GM04504 (cell line): ENCODE data around the gene C1R.
"Not testable (repeated sequence)": the region's sequence is repeated elsewhere in the genome, so short reads cannot be mapped to it uniquely, and the experiment has no call there.

ENCODE experiments used
- DNase-seq: peaks from one replicate; pipeline ENCODE4 v3.0.0-alpha.2; 2012; ENCODE audit warnings: low read depth

C1R gene

DNA sequence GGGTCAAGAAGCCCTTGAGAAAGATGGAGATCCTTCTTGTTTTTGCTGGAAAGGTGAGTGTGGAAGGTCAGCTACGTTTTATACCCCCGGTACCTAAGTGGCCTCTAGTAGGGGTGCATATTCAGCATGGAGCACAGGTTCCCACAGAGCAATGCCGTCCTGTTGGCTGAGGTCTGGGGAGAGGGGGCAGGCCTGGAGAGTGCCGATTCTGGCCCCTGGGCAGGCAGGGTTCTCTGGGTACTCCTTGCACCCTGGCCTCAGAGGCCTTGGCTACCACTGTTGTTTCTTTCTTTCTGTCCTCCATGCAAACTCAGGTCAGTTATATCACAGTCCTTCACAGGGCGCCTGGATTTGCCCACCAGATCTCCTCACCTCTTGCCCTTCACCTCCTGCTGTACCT lies 27.9 kb upstream of the C1R start:
- no peak for DNase-seq

DNA sequence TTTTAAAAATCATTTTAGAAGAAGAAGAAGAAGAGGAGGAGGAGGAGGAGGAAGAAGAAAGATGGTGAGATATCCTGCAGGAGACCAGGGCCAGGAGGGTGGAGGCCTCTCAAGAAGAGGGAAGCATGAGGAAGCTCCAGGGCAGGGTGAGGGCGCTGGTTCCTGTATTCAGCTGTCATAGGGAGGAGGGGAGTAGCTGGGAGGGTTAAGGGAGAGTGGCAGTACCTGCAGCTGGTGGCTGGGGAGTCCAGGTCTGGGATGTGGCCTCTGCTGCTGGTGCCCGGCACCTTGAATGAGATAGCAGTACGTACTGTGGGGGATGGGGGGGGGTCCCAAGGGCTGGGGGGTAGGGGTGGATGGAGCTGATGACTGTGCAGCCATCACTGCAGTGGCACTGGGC lies 26.6 kb upstream of the C1R start:
- no peak for DNase-seq

DNA sequence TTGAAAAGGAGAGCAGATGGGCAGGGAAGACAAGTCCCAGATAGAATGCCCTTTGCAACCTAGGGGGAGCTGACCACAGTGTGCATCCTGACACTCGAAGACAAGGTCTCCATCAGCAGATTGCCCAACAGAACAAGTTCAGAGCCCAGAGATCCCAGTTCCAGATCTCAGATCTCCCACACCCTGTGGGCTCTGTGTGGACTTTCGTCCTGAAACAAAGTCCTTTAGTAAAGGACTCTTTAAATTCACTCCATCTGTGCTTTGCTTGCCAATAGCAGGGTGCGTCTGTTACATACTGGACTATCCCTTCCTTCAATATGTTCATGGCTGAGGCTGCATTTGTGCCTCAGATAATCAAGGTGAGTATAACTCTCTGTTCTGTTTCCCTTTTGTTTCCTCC lies 25.4 kb upstream of the C1R start:
- no peak for DNase-seq

DNA sequence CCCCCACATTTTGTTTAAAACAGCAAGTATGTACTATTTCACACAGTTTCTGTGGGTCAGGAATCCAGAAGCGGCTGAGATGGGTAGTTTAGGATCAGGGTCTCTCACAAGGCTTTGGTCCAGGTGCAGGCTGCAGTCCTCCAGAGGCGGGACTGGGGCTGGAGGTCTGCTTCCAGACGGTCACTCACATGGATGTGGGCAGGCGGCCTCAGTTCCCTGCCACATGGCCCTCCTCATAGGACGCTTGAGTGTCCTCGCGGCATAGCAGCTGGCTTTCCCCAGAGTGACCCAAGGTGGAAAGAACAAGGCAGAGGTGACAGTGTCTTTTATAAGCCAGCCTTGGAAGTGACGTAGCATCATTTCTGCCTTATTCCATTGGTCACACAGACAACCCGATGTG lies 24.7 kb upstream of the C1R start:
- DNase-seq: no peak

DNA sequence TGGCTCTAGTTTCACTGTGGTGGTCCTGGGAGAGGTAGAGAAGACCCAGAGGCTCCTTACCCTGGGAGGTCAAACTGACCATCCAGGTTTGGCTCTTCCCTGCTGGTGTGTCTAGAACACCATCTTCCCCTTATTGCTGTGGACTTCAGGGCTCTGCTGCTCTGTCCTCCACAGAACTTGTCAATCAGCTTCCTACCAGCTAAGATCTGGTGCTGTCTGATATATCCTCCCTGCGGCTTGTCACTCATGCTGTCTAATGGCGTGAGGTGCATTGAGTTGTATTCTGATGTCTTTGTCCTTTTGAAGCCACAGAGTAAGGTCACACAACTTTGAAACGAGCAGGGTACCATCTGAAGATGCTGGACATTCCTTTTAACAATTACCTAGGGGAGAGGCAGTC lies 24.0 kb upstream of the C1R start:
- DNase-seq: no peak

DNA sequence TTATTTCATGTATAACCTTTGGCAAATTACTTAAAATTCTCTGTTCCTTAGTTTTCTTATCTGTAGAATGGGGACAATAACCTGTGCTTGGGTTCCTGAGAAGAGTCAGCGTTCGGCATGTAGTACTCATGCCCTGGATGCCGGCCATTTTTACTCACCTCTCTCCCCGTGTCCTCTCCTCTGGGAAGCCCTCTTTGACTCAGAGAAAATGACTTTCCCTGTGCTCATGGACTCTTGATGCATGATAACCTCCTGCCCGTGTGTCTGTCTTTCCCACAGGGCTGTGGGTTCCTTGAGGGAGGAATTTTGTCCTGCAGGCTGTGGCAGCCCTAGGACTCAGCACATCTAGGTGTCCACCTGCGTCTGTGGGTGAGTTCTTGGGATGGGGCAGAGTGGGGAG lies 22.6 kb upstream of the C1R start:
- no peak for DNase-seq

DNA sequence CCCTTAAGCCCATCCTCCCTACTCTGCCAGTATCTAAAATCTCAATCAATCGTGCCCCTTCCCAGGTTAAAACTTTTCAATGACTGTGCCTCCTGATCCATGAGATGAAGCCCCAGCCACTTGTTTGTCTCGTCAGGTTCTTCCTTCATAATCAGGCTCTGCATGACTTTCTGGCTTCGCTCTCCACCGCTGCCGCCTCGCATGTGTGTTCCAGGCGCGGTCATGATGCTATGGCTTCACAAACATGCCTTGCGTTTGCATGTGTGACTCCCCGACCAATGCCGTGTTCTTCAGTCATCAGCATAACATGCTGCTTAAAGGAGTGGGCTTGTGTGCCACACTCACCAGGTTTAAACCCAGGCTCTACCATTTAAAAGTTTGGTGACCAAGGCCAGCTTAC lies 21.8 kb upstream of the C1R start:
- DNase-seq: no peak

DNA sequence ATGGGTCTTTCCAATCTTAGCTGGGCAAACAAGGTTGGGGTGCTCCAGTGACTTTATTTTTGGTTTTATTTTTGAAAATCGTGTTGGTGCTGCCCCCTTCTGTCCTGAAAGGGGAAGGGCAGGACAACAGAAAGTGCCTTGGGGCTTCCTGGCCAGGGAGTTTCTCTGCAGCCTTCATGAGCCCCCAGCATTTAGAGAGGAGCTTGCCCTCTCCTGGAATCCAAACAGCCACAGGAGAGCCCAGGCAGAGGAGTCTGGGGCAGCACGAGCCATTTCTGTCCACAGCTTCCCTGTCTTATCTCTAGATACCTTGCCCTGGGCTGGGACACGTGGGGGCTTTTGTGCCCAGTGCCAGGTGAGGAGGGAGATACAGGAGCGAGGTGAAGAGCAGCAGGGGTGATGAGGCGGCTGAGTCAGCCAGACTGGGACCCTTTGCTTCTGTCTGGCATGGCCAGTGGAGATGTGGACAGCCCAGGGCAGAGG lies 21.2 kb upstream of the C1R start:
- no peak for DNase-seq

DNA sequence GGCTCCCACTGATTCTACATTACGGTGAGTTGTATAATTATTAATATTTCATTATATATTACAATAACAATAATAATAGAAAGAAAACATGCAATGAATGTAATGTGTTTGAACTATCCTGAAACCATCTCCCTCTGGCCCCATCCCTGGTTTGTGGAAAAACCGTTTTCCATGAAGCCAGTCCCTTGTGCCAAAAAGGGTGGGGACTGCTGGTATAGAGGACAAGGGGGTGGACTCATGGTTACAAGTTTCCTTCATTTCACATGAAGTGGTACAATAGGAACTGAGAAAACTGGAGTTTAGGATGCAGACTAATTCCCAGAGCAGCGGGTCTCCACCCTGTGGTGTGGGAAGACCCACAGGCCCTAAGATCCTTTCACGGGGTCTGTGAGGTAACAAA lies 19.8 kb upstream of the C1R start:
- DNase-seq: no peak

DNA sequence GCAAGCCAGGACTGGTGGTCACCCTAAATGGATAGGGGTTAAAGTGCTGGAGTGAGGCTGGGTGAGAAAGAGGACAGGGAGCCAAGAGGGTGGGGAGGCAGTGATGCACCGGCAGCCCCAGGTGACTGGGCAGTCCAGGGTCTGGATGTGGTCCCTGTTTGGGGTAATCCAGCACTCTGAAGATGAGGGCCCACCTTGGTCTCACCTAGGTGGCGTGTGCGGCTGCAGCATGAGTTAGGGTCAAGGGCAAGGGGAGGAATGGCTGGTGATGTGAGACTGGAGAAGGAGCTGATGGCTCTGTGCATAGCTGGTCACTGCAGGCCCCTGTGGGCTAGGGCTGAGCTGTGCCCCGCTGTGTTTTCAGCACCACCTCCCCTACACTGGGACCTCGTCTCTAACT lies 18.4 kb upstream of the C1R start:
- DNase-seq: no peak

DNA sequence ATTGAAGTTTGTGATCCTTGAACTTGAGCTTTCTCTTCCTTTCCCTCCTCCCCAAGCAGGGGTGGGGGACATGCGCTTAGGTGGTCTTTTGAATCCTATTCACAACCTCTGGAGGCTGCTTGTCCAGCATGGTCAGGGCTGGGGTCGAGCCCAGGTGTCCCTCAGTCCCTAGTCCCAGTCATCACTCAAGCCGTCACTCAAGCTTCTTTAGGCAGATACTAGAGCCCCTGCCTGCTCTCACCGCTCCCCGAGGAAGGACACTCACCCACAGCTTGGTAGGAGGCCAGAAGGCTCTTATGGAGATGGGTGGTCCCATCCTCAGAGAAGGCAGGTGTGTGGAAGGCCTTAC lies 17.3 kb upstream of the C1R start:
- DNase-seq: no peak

DNA sequence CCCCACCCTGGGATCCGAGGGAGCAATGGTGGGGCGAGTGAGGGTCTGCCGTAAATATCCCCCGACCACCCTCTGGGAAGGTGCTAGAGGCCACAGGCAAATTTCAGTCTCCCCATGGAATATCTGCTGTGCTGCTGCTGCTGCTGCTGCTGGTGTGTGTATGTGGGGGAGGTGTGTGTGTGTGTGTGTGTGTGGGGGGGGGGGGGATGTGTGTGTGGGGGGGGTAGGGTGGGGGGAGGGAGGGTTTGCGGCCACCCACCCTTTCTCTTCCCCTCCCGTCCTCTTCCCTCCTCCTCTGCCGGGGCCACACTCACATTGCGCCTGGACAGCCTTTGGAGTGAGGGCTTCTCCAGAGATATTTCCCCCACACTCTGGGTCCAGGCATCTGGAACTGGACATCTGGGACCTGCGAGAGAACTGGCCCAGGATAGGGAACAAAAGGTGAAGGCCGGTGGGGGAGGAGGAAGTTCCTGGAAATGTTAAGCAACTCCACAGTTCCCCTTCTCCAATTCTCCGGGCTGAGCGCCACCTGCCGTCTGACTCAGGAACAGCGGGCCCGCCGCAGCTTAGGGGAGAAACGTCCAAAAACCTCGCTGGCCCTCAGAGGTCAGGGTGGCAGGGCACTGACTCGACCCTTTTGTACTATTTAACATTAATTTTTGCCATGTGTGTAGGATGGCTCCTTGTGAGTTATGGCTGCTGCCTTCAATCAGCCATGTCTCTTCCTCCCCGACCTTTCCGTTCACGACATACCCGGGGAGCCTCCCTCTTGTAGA lies 16.7 kb upstream of the C1R start, which contains the start of gene C1RL:
TSS of gene C1RL (minus strand) at position 419 of the 776 bp plus-strand sequence. CDS start at position 385, 34 bp downstream.
- DNase-seq: peak; percentile 69

DNA sequence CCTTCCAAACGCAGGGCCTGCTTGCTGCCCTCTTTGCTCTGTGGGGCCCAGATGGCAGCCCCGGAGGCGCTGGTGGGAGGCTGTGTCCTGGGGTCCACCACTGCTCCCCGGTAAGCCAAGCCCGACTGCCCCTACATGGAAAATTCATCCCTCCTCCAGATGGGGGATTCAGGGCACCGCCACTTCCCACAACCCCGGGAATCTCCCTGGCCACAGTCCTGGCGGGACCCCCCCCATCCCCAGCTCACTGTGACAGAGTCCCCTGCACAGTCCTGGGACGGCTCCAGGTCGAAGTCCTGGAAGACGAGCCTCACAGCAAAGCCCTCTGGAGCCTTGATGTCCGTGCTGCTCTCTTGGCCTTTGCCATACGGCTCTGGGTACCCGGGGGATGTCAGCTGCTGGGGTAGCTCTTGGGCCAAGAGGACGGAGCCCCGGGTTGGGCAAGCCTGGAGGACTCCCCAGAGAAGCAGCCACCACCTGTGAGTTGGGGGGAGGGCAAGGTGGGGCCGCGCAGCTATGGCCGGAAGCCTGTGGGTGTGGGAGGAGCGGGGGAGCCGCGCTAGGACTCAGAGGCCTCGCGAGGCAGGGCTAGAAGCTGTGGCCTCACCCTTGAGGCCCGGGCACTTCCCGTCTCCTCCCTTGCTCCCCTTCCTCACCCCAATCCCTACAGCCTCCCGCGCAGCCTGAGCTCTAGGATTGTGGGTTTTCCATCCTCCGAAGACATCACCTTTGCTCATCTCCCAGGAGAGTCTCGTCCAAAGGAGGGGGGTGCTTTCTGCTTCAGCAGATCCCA lies 16.0 kb upstream of the C1R start:
- DNase-seq: peak; percentile 53

DNA sequence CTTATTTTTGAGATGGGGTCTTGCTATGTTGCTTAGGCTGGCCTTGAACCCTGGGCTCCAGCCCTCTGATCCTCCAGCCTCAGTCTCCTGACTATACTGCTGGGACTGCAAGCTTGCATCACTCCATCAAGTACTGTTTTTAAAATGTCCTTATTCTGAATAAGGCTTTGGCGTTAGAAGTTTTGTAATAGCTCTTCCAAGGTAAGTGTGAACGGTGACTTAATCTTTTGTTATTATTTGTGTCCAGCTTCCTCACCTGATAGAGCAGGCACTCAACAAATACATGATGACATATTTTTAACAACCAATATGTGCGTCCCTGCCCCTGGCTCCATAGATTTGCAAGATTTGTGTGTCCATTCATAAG lies 15.4 kb upstream of the C1R start:
- no peak for DNase-seq

DNA sequence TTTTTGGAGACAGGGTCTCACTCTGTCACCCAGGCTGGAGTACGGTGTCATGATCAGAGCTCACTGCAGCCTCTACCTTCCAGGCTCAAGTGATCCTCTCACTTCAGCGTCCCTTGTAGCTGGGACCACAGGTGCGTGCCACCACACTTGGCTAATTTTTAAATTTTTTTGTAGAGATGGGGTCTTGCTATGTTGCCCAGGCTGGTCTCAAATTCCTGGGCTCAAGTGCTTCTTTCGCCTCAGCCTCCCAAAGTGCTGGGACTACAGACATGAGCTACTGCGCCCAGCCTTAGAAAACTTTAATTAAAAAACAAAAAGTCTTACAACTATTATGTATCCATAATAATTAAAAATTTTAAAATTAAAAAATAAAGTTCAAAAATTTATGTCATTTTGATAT lies 14.9 kb upstream of the C1R start:
- not testable (repeated sequence) for DNase-seq

DNA sequence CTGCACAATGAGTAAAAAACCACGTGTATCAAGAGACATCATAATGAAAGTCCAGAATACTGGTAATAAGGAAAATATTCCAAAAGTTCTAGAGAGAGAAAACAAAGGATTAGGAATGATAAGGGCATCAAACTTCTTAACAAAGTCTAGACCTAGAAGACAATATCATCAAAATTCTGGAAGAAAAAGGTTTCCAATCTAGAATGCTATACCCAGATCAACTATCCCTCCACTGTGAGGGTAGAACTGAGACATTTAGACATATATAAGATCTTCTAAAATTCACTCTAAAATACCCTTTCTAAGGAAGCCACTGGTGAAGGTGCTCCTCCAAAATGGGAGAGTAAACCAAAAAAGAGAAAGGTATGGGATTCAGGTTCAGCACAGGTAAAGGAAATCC lies 13.8 kb upstream of the C1R start:
- no peak for DNase-seq

DNA sequence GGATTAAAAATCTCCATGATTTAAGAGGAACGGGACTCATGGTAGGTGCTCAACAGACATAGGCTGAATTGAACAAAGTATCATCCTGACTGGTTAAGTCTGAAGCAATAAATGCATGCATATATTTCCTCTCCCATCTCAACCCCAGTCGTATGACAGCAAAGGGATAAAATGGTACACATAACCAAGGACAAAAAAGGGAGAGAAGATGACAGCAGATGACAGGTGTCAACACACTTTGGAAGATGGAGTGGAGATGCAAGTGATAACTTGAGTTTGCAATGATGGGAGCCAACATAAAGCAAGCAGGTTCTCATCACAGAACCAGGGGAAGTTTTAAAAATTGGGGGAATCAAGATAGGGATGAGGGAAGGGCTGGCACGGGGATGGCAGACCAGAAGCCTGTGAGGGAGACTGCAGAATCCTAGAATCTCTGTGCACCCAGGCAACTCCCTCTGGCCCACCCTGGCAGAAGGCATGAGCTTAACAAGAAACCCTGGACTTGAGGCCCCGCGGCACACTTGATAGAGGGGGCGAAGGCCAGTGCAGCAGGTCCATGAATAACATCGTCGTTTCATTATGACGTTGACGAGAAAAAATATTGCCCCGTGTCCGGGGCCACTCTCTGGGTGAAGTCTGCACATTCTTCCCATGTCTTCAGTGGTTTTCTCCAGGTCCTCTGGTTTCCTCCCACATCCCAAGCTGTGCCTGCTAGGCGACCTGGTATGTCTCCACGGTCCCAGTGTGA lies 11.8 kb upstream of the C1R start:
- no peak for DNase-seq

DNA sequence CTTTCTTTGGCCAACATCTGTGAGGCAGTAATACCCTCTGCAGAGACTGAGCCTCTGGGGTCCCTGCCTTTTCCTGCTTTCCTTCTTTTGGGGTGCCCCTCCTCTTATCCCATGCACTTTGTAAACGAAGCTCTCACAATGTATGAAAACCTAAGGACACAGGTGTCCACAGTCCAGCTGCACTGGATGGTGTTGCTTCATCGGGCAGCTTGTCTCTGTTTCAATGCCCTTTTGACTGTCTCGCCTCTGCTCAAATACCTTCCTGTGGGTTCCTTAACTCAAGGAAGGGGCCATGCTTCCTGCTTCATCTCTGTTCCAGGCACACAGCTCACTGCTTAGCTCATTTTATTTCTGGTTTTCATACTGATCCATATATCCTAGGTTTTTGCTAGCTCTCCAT lies 10.3 kb upstream of the C1R start:
- no peak for DNase-seq

DNA sequence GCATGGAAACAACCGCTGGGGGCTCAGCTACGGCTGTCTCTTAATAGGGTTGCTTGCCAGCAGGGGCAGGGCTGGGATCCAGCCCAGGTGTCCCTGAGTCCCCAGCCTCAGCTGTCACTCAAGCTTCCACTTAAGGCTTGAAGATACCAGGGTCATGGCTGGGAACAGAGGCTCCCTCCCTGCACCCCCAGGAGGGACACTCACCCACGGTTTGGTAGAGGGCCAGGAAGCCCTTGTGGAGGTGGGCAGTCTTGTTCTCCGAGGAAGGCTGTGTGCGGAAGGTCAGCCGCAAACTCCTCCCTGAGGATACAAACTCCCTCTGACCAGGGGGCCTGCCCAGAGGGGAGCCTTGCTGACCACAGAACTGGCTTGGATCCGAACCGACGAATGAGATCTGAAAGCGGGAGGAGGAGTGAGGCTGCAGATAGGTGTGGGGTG lies 9.5 kb upstream of the C1R start:
- no peak for DNase-seq

DNA sequence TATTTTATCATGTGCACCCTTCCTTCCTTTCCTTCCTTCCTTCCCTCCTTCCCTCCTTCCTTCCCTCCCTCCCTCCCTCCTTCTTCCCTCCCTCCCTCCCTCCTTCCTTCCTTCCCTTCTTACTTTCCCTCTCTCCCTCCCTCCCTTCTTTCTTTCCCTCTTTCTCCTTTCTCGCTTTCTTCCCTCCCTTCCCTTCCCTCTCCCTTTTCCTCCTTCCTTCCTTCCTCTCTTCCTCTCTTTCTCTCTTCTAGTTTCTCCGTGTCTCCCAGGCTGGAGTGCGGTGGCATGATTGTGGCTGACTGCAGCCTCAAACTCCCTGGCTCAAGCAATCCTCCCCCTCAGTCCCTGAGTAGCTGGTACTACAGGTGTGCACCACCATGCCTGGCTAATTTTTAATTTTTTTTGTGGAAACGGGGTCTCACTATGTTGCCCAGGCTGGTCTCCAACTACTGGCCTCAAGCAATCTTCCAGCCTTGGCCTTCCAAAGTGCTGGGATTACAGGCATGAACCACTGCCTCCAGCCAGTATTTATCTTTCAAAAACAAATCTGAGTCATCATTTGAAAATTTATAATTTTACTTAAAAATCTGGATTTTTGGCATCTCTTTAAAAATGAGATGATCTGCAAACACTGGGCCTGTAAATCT lies 8.9 kb upstream of the C1R start:
- DNase-seq: no peak

DNA sequence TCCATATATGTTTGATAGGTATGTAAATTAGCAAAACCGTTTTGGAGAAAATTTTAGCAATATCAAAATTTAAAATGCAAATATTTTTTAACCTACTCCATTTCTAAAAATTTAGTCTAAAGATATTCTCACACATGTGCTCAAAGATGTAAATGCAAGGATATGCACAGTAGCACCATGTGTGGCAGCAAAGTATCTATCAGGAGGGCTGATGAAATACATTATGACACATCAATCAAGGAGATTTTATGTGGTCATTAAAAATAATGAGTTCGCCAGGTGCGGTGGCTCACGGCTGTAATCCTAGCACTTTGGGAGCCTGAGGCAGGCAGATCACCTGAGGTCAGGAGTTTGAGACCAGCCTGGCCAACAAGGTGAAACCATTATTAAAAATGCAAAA lies 8.0 kb upstream of the C1R start:
- DNase-seq: no peak

DNA sequence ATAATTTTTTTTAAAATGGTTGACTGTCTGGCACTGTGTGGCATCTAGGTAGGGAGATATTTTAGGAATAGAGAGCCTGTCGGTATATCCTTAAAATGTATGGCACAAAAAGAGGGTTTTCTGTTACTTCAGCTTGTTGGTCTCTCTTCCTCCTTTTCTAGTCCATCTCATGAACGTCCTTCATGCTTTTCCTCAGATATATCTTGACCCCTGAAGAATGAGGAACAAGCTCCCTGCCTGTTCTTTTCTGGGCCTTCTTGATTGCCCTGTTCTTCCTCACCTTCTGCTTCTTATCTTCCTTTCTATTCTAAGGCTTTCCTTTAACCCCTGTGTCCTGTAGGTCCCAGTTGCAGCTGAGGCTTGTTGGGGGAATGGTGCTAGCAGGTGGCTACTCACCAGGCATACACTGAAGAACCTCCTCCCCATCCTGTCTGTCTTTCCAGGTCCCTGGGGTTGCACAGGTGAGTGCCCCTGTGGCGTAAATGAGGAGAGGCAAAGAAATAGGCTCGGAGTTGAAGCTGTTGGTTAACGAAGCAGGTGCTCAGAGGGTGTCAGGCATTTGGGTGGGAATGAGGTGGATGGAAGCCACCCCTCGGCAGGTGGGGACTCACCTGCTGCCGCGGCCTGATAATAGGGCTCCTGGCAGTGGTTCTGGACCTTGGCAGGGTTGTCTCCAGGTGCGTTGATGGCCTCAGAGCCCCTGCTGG lies 7.2 kb upstream of the C1R start:
- no peak for DNase-seq
